Astrocyte of the spinal cord (primary cell): ENCODE measurements around the gene RENBP.

Experiments
- DNase-seq: peaks from one replicate; pipeline ENCODE4 v3.0.0; 2011; ENCODE audit warnings: low read depth, low spot score
- H3K4me3 ChIP-seq: 2 replicates; pipeline ENCODE4 v1.5.1; 2011; ENCODE audit warnings: low read depth, mild to moderate bottlenecking, low read length, moderate library complexity
- in situ Hi-C: cut with HindIII; loops from 2 replicates; pipeline ENCODE4 v1.10.0; 2017; ENCODE audit warnings: low sequenced_read_pairs
- TF ChIP-seq, protein P1 (sequence below): IDR thresholded peaks from 2 replicates; pipeline ENCODE4 v1.5.1; 2012; ENCODE audit warnings: low read depth, mild to moderate bottlenecking, low read length, inconsistent platforms

Gene RENBP

DNA sequence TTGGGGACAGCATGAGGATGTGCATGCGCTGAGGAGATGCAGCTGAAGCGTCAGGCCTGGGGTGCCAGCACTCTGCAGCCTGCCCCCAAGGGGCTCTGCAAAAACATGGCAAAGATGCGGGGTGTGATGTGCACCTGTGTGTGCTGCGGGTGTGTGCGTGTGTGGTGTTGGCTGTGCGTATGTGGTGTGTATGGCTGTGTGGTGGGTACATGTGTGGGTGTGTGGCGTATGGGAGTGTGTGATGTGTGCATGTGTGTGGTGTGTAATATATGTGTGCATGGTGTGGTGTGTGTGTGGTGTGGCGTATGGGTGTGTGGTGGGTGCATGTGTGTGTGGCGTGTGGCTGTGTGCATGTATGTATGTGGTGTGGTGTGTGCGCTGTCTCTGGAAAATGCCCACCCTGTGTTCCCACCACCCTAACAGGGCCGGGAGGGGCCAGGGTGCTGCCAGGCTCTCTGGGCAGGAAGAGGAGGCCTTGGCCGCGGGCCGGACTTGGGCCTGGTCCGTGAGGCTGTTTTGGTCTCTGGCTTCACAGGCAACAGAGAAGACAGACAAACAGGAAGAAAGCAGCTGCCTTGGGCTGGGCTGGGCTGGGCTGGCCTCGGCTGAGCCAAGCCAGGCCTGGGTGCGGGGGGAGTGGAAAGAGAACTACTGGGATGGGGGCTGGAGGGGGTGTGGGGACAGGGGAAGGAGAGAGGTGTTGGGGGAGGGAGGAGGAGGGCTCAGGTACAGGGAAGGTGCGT is 41.0 kb downstream of the RENBP start:
- H3K4me3 ChIP-seq, result no peak overlapping the region
- DNase-seq, result no peak
- in situ Hi-C loops, result no loop called here
- TF ChIP-seq, protein P1, sequence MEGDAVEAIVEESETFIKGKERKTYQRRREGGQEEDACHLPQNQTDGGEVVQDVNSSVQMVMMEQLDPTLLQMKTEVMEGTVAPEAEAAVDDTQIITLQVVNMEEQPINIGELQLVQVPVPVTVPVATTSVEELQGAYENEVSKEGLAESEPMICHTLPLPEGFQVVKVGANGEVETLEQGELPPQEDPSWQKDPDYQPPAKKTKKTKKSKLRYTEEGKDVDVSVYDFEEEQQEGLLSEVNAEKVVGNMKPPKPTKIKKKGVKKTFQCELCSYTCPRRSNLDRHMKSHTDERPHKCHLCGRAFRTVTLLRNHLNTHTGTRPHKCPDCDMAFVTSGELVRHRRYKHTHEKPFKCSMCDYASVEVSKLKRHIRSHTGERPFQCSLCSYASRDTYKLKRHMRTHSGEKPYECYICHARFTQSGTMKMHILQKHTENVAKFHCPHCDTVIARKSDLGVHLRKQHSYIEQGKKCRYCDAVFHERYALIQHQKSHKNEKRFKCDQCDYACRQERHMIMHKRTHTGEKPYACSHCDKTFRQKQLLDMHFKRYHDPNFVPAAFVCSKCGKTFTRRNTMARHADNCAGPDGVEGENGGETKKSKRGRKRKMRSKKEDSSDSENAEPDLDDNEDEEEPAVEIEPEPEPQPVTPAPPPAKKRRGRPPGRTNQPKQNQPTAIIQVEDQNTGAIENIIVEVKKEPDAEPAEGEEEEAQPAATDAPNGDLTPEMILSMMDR, result no peak

DNA sequence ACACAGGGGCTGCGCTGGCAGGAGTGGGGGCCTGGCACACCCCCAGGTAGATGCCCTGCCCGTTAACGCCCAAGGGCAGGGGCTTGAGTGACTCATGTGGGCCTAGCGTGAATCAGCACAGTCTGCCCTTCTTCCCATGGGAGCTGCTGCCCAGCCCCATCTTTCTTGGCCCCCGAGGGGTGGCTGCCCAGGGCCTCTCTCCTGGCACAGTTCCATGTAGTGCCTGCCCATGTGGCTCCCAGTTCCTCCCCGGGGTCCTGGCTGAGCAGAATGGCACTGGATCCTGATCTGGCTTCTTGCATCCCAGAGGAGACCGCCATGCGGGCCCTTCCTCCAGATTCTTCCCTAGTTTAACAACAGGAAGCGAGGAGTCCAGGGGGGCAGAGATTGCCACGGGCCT is 42.1 kb downstream of the RENBP start:
- no peak for DNase-seq
- H3K4me3 ChIP-seq, result no peak overlapping the region
- in situ Hi-C loops, result no loop called here
- TF ChIP-seq, protein P1, result no peak

DNA sequence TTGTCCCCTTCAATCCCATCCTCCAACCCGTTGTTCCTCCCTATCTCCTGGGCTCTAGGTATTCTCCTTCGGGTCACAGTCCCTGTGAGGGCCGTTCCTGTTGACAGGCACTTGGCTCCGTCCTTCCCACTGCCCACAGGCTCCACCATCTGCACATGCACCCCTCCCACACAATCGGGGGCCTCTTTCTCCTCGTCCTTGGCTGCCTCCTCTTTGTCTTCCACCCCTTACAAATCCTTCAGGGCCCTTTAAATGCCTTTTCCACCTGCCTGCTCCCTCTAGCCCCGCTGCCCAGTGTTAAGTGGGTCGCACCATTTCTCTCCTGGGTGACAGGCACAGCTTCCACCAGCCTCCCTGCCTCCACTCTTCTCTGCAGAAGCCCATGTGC is 42.7 kb downstream of the RENBP start:
- in situ Hi-C loops, result no loop called here
- no peak for DNase-seq
- H3K4me3 ChIP-seq, result no peak overlapping the region
- TF ChIP-seq, protein P1, result no peak

DNA sequence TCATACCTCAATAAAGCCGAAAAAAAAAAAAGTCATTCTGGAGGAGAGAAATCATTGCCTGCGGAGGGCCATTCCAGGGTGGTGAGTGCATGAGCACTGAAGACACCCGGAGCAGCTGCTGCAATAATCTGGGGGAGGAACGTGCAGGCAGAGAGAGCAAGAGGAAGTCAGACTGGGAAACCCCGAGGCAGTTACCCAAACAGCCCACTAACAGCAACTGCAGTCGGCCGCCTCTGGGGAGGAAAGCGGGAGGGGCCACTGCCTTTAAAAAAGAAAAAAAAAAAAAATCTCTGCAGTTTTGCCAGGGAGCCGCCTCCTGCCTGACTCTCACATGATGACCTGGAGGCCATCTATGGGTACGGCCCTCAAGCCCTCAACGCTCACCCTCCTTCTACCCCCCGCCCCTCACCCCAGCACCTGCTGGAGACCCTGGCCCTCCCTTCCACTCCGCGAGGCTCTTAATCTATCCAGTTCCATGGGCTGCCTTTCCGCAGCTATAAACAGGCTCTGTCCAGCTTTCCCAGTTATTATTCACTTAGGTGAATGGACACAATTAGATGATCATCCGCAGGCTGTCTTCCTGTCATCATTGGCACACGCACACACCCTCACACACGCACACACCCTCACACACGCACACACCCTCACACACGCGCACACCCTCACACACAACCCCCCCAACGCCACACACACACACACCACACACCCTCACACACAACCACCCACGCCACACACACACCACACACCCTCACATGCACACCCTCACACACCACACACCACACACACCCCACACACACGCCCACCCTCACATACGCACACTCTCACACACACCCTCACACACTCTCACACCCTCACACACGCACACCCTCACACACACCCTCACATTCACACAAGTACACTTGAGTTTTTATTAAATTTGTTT is 43.4 kb downstream of the RENBP start:
- DNase-seq, result peak; percentile 33
- TF ChIP-seq, protein P1, result no peak
- in situ Hi-C loops, result no loop called here
- no peak overlapping the region for H3K4me3 ChIP-seq

DNA sequence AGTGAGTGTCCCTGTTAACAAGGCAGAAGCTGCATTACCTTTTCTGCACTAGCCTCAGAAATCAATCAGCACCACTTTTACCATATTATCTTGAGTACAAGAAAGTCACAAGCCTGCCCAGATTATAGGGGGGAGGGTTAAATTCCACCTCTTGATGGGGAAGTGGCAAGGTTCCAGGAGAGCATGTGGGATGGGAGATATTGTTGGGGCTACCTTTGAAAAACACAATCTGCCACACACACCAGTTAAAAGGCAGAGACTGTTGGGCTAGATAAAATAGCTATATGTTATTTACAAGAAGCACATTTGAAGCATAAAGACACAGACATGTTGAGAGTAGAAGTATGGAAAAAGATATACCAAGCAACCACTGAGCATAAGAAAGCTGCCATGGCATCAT is 46.5 kb downstream of the RENBP start:
- H3K4me3 ChIP-seq, result no peak overlapping the region
- in situ Hi-C loops, result no loop called here
- TF ChIP-seq, protein P1, result no peak
- DNase-seq, result no peak

DNA sequence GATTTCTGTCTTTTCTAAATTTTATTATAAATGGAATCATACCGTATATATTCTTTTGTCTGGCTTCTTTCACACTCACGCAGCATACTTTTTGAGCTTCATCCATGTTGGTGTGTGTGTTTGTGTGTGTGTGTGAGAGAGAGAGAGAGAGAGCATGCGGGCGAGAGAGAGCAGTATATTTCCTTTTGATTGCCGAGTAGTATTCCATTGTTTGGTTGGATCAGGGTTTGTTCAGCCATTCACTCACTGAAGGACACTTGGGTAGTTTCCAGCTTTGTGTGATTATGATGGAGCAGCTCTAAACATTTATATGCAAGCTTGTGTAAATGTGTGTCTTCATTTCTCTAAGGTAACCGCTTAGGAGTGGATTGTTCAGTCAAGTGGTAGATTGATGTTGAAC is 55.3 kb downstream of the RENBP start:
- TF ChIP-seq, protein P1, result no peak
- no peak overlapping the region for H3K4me3 ChIP-seq
- in situ Hi-C loops, result no loop called here
- DNase-seq, result no peak
